NCI-H1694 (cell line): Measurements from ENCODE around the gene MRPL48.
"Not testable (repeated sequence)": the region's sequence is repeated elsewhere in the genome, so short reads cannot be mapped to it uniquely, and the experiment has no call there.

Source experiments
- DNase-seq: peaks from one replicate; lab custom pipeline; 2025; lab: John Stamatoyannopoulos, UW

The MRPL48 gene

GRCh38 chr11:73787643-73788558, at the start of gene MRPL48:
TSS of gene MRPL48 (plus strand) at chr11:73787874. CDS start at chr11:73787972, 98 bp downstream.
- peak; percentile 88 for DNase-seq

GRCh38 chr11:73743045-73743444, 44.6 kb upstream of the MRPL48 start:
- DNase-seq: no peak

- DNase-seq: no peak
These were observed 41.0 kb upstream of the MRPL48 start for GRCh38 chr11:73746701-73747100.

GRCh38 chr11:73747762-73748161, 39.9 kb upstream of the MRPL48 start:
- DNase-seq: no peak

- DNase-seq: no peak
These were observed 39.4 kb upstream of the MRPL48 start for GRCh38 chr11:73748300-73748699.

GRCh38 chr11:73749118-73749517, 38.6 kb upstream of the MRPL48 start:
- DNase-seq: no peak

GRCh38 chr11:73750228-73750627, 37.4 kb upstream of the MRPL48 start:
- DNase-seq: no peak

- DNase-seq: not testable (repeated sequence)
These were observed 36.8 kb upstream of the MRPL48 start for GRCh38 chr11:73750862-73751261.

- no peak for DNase-seq
These were observed 35.3 kb upstream of the MRPL48 start for GRCh38 chr11:73752216-73752867.

GRCh38 chr11:73752903-73753302, 34.8 kb upstream of the MRPL48 start:
- no peak for DNase-seq

- DNase-seq: no peak
These were observed 33.7 kb upstream of the MRPL48 start for GRCh38 chr11:73753938-73754337.

- no peak for DNase-seq
These were observed 32.0 kb upstream of the MRPL48 start for GRCh38 chr11:73755670-73756069.

- DNase-seq: no peak
These were observed 30.1 kb upstream of the MRPL48 start for GRCh38 chr11:73757598-73757997.

- DNase-seq: no peak
These were observed 29.2 kb upstream of the MRPL48 start for GRCh38 chr11:73758451-73758850.

- DNase-seq: peak; percentile 11
These were observed 28.0 kb upstream of the MRPL48 start for GRCh38 chr11:73759610-73760134.

- no peak for DNase-seq
These were observed 27.5 kb upstream of the MRPL48 start for GRCh38 chr11:73760135-73760678.

- peak; percentile 97 for DNase-seq
These were observed 26.8 kb upstream of the MRPL48 start, which contains the start of gene RAB6A for GRCh38 chr11:73760679-73761402. TSS of gene RAB6A (minus strand) at chr11:73761074. CDS start at chr11:73760635, 439 bp downstream.

- no peak for DNase-seq
These were observed 26.2 kb upstream of the MRPL48 start for GRCh38 chr11:73761403-73761945.

GRCh38 chr11:73762732-73763131, 24.9 kb upstream of the MRPL48 start:
- no peak for DNase-seq

GRCh38 chr11:73766763-73767162, 20.9 kb upstream of the MRPL48 start:
- no peak for DNase-seq

- DNase-seq: not testable (repeated sequence)
These were observed 16.9 kb upstream of the MRPL48 start for GRCh38 chr11:73770811-73771210.
